Measurements from ENCODE around the gene PGS1. TPM values are rescaled to one million over a fixed set of nuclear protein-coding genes. Genes with fewer than 3 reads are reported as not detected.

Gene PGS1
- total RNA-seq, 1 donor from 2014 or later = 50.2 TPM

DNA sequence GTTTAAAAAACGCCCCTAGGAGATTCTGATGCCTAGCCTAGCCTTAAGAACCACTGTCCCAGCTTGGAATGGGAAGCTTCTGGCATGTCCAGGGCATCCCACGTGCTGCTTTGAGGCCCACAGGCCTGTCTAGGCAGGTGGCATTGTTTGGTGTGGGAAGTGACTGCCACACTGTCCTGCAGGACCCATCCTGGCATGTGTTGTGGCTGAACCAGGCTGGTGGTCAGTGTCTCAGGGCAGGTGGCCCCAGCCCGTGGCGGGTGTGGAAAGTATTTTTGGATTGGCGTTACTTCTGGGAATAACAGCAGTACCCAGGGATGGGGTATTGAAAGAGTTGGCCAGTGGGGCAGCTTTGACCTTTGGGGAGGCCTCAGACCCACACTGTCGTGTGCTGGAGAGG lies 27.9 kb downstream of the PGS1 start:
- Mint-ChIP-seq H3K27ac (ENCODE audit: unreplicated experiment) (no peak overlapping the region), H3K4me1 (ENCODE audit: low read depth, unreplicated experiment) (peaks cover 36% of the 10 kb centered on the region), H3K27me3 (ENCODE audit: unreplicated experiment) (no peaks in the 10 kb centered on the region), H3K9me3 (ENCODE audit: unreplicated experiment) (peaks cover 1% of the 10 kb centered on the region), H3K4me3 (ENCODE audit: unreplicated experiment) (no peak overlapping the region), H3K36me3 (ENCODE audit: unreplicated experiment) (peaks cover 4% of the 10 kb centered on the region)
- TF ChIP-seq, protein P1, sequence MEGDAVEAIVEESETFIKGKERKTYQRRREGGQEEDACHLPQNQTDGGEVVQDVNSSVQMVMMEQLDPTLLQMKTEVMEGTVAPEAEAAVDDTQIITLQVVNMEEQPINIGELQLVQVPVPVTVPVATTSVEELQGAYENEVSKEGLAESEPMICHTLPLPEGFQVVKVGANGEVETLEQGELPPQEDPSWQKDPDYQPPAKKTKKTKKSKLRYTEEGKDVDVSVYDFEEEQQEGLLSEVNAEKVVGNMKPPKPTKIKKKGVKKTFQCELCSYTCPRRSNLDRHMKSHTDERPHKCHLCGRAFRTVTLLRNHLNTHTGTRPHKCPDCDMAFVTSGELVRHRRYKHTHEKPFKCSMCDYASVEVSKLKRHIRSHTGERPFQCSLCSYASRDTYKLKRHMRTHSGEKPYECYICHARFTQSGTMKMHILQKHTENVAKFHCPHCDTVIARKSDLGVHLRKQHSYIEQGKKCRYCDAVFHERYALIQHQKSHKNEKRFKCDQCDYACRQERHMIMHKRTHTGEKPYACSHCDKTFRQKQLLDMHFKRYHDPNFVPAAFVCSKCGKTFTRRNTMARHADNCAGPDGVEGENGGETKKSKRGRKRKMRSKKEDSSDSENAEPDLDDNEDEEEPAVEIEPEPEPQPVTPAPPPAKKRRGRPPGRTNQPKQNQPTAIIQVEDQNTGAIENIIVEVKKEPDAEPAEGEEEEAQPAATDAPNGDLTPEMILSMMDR (IDR thresholded peaks at IDR 0.05; ENCODE audit: partially characterized antibody, unreplicated experiment) = no peak
- no peak for DNase-seq

DNA sequence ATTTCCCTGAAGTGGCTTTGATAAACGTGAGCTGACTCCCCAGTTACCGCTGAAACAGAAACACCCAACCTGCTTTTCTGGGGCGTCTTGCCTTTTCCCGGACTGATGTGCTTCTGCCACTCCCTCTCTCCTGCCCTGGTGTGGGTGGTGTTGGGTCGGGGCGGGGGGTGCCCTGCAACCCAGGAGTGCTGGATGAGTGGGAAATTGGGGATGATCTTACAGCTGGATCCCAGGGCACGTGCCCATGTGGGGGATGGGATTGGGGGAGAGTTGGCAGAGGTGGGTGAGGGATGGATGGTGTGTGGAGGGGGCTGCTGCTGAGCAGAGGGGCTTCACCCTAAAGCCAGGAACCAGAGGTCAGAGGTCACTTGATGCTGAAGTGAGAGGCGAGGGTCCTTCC lies 28.5 kb downstream of the PGS1 start:
- Mint-ChIP-seq H3K27me3 (ENCODE audit: unreplicated experiment) (no peaks in the 10 kb centered on the region), H3K36me3 (ENCODE audit: unreplicated experiment) (peaks cover 4% of the 10 kb centered on the region), H3K27ac (ENCODE audit: unreplicated experiment) (no peak overlapping the region), H3K4me1 (ENCODE audit: low read depth, unreplicated experiment) (peaks cover 39% of the 10 kb centered on the region), H3K9me3 (ENCODE audit: unreplicated experiment) (peaks cover 1% of the 10 kb centered on the region), H3K4me3 (ENCODE audit: unreplicated experiment) (no peak overlapping the region)
- DNase-seq = no peak
- TF ChIP-seq, protein P1 (IDR thresholded peaks at IDR 0.05; ENCODE audit: partially characterized antibody, unreplicated experiment) = no peak

DNA sequence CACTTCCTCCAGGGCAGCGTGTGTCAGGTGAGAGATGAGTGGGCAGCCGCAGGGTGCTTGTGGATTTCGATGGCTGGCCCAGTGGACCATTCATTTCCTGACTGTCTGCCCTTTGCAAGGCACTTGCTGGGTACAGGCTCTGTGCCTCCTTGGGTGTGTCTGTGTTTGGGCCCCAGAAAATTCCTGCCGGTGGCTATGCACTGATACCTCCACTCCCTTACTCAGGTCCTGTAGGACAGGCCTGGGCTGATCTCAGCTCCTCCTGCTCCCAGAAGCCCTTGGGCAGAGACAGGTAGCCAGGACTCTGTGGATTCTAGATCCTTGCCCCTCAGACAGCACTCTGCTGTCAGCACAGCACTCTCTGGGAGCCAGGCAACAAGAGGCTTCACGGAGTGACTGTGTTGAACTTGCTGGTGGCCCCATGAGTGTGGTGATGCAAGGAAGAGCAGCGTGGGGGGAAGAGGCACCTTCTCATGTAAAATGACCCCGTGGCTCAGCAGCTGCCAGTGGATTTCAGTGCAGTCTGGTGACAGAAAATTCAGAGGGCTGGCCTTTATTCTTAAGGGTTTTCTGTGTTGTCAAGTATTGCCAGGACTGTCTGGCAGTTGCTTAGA lies 29.0 kb downstream of the PGS1 start:
- H3K4me1 Mint-ChIP-seq (ENCODE audit: low read depth, unreplicated experiment) = peaks cover 41% of the 10 kb centered on the region
- TF ChIP-seq, protein P1 (IDR thresholded peaks at IDR 0.05; ENCODE audit: partially characterized antibody, unreplicated experiment) = no peak
- no peaks in the 10 kb centered on the region for H3K36me3 Mint-ChIP-seq (ENCODE audit: unreplicated experiment)
- H3K4me3 Mint-ChIP-seq (ENCODE audit: unreplicated experiment) = no peak overlapping the region
- DNase-seq = no peak
- H3K9me3 Mint-ChIP-seq (ENCODE audit: unreplicated experiment) = no peaks in the 10 kb centered on the region
- H3K27me3 Mint-ChIP-seq (ENCODE audit: unreplicated experiment) = peaks cover under 1% of the 10 kb centered on the region
- no peak overlapping the region for H3K27ac Mint-ChIP-seq (ENCODE audit: unreplicated experiment)

DNA sequence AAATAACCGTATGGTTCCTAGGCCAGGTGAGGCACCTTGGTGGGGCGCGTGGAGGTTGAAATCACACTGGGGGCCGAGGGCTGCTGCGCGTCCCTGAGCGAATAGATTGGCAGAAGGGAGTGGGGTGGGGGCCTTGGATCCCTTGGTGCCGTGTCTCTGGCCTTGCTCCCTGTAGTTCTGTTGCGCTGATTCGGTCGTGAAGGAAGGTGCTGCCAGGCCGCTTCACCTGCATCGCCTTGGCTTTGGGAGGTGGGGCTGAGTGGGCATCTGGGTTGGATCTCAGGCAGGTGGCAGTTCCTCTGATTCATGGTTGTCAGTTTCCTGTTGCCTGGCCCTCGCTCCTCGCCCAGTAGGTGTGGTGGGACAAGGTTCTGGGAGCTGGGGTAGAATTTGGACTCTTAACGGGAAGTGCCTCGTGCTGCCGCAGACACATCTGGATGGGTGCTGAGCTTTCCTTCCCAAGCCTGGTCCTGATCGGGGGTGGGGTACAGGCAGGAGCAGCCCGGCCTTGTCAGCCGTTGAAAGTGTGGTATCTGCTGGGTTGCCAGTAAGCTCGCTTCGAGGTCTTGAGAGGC lies 30.1 kb downstream of the PGS1 start:
- Mint-ChIP-seq H3K36me3 (ENCODE audit: unreplicated experiment) (no peaks in the 10 kb centered on the region), H3K4me1 (ENCODE audit: low read depth, unreplicated experiment) (peaks cover 40% of the 10 kb centered on the region), H3K4me3 (ENCODE audit: unreplicated experiment) (peak overlapping the region; percentile 32), H3K9me3 (ENCODE audit: unreplicated experiment) (no peaks in the 10 kb centered on the region), H3K27ac (ENCODE audit: unreplicated experiment) (no peak overlapping the region), H3K27me3 (ENCODE audit: unreplicated experiment) (peaks cover 4% of the 10 kb centered on the region)
- DNase-seq = no peak
- TF ChIP-seq, protein P1 (IDR thresholded peaks at IDR 0.05; ENCODE audit: partially characterized antibody, unreplicated experiment) = no peak

DNA sequence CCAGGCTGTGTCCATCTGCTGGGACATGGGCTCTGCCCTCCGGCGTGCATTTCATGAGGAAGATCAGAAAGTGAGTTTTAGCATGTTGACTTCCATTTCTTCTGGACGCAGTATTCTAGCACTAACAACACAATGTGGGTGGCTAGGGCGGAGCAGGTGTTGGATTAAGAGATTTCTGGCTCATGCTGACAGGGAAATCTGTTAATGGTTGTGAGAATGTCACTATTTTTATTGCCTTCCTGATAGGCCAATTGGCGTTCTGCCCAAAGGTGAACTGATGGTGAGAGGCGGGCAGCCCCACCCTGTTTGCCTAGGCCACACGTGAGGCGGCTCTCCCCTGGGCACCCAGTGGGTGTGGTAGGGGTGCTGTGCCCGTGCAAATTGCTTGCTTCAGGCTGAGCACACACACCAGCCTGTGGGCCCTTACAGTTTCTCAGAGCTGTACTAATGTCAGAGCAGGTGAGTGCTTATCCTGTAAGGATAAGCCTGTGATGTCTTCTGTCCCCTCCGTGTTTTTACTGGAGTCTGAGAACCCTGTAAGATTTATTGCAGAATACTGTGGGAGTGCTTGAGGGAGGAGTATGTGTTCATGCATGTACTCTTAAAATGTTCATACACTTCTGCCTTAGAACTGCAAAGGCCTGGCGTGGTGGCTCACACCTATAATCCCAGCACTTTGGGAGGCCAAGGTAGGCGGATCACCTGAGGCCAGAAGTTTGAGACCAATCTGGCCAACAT lies 30.9 kb downstream of the PGS1 start:
- H3K36me3 Mint-ChIP-seq (ENCODE audit: unreplicated experiment) = no peaks in the 10 kb centered on the region
- H3K4me1 Mint-ChIP-seq (ENCODE audit: low read depth, unreplicated experiment) = peaks cover 46% of the 10 kb centered on the region
- peak overlapping the region; percentile 54 for H3K27ac Mint-ChIP-seq (ENCODE audit: unreplicated experiment)

More for the DNA sequence above, 30.9 kb downstream of the PGS1 start:
- H3K9me3 Mint-ChIP-seq (ENCODE audit: unreplicated experiment) = no peaks in the 10 kb centered on the region
- peaks cover 8% of the 10 kb centered on the region for H3K27me3 Mint-ChIP-seq (ENCODE audit: unreplicated experiment)
- TF ChIP-seq, protein P1 (IDR thresholded peaks at IDR 0.05; ENCODE audit: partially characterized antibody, unreplicated experiment) = no peak
- DNase-seq = no peak
- H3K4me3 Mint-ChIP-seq (ENCODE audit: unreplicated experiment) = peak overlapping the region; percentile 32

Measured in glutamatergic neuron (in vitro differentiated cells).